BLaER1 treated with 17β-estradiol and CSF1 and Interleukin-3, amounts not matched to agents 10 nM and 100 nM (cell line): ENCODE results near the gene KLHDC4.

ENCODE experiments used
- H3K27ac ChIP-seq, 11 experiments: shearing (Covaris generic); formaldehyde crosslinking; 2 replicates each; pipeline ENCODE4 v1.8.1; 2022
- H3K27me3 ChIP-seq, 11 experiments: shearing (Covaris generic); formaldehyde crosslinking; 2 replicates each; pipeline ENCODE4 v1.8.1; 2022
- H3K36me3 ChIP-seq, 11 experiments: shearing (Covaris generic); formaldehyde crosslinking; 2 replicates each; pipeline ENCODE4 v1.8.1; 2022
- H3K4me1 ChIP-seq, 10 experiments: shearing (Covaris generic); formaldehyde crosslinking; 2 replicates each; pipeline ENCODE4 v1.8.1; 2022
- H3K4me2 ChIP-seq, 11 experiments: shearing (Covaris generic); formaldehyde crosslinking; 2 replicates each; pipeline ENCODE4 v1.8.1; 2022
- H3K4me3 ChIP-seq, 10 experiments: shearing (Covaris generic); formaldehyde crosslinking; 2 replicates each; pipeline ENCODE4 v1.8.1; 2022
- H3K9ac ChIP-seq, 11 experiments: shearing (Covaris generic); formaldehyde crosslinking; 2 replicates each; pipeline ENCODE4 v1.8.1; 2022
- H3K9me3 ChIP-seq, 11 experiments: shearing (Covaris generic); formaldehyde crosslinking; replicated peaks in 1 of 11; 2 replicates each; pipeline ENCODE4 v1.8.1; 2022
- H4K20me1 ChIP-seq, 11 experiments: shearing (Covaris generic); formaldehyde crosslinking; 2 replicates each; pipeline ENCODE4 v1.8.1; 2022
- Cebpa-rat ChIP-seq, 11 experiments: shearing (Covaris generic); IDR thresholded peaks; 2 replicates each; pipeline ENCODE4 v1.8.1; 2022

The KLHDC4 gene

DNA sequence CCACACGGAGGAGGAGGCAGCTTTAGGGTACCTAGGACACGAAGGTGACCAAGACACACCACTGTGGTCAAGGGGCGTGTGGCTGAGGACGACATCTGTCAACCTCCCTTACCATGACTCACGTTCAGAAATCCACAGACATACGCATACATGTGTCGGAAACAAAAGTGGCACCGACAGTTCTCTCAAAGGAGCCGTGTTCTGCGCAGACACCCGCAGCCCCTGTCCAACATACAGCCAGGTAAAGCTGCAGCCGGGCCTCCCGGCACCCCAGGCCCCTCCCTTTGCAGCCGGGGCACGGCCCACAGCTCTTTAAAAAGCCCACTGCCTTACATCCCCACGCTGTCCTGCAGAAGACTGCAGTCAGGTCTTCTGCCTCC lies 40.5 kb upstream of the KLHDC4 start:
- Histone ChIP-seq H3K36me3 (no peaks in the 10 kb centered on the region), H3K27me3 (peaks cover 0 to 28% (median 0%) of the 10 kb centered on the region in 11 experiments; a peak in 4 of 22 replicates), H3K27ac (peak overlapping the region; percentile 34 to 97 (median 88); a peak in 21 of 22 replicates), H3K9me3 (peaks cover 0 to 3% (median 0%) of the 10 kb centered on the region in 11 experiments; a peak in 2 of 22 replicates), H4K20me1 (no peaks in the 10 kb centered on the region), H3K4me3 (peak overlapping the region; percentile 33 to 66 (median 54)), H3K4me1 (peaks cover 67 to 100% (median 100%) of the 10 kb centered on the region in 10 experiments), H3K9ac (peak overlapping the region; percentile 58 to 89 (median 77); a peak in 21 of 22 replicates), H3K4me2 (peak overlapping the region; percentile 78 to 98 (median 93))
- TF ChIP-seq Cebpa-rat (IDR thresholded peaks at IDR 0.05) = no peak

DNA sequence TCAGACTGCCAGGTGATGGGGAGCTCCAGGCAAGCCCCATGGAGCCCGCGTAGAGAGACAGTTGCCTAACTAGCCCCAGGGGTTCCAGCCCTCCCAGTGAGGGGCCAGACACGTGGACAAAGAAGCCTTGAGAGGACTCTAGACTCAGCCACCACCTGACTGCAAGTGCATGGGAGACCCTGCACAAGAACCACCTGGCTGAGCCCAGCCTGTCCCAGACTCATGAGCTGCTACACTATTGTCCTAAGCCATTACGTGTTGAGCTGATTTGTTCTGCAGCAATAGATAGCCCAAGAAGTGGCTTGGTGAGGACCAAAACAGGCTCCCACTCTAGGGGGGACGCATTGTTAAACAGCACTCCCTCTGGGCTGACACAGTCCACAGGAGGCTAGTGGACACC lies 37.6 kb upstream of the KLHDC4 start:
- Histone ChIP-seq H3K9me3 (peaks cover 0 to 3% (median 0%) of the 10 kb centered on the region in 11 experiments; a peak in 2 of 22 replicates), H3K4me3 (no peak overlapping the region; a peak in 1 of 20 replicates), H3K36me3 (no peaks in the 10 kb centered on the region), H3K27ac (peak overlapping the region in 8 of 11 experiments; percentile 55 to 97 (median 92); a peak in 15 of 22 replicates), H3K4me1 (peaks cover 45 to 91% (median 86%) of the 10 kb centered on the region in 10 experiments), H4K20me1 (no peaks in the 10 kb centered on the region), H3K9ac (peak overlapping the region in 6 of 11 experiments; percentile 59 to 89 (median 84); a peak in 12 of 22 replicates), H3K27me3 (peaks cover 0 to 31% (median 0%) of the 10 kb centered on the region in 11 experiments; a peak in 4 of 22 replicates), H3K4me2 (peak overlapping the region in 10 of 11 experiments; percentile 56 to 98 (median 91); a peak in 19 of 22 replicates)
- no peak for TF ChIP-seq Cebpa-rat (IDR thresholded peaks at IDR 0.05)

DNA sequence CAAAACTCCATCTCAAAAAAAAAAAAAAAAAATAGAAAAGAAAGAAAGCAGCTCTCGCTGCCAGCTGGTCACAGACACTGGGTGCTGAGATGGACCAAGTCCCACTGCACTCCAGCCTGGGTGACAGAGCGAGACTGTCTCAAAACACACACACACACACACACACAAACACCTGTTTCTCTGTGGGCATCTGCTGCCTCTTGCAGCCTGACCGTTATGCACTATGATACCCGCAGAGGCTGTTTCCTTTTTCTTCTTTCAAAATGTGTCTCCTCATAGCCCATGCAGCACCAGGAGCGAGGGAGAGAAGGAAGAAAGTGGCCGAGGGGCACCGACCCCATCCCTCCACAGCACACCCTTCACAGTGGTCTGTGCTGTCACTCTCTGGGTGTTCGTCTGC lies 36.9 kb upstream of the KLHDC4 start:
- Histone ChIP-seq H3K9me3 (peaks cover 0 to 3% (median 0%) of the 10 kb centered on the region in 11 experiments; a peak in 2 of 22 replicates), H3K27me3 (peaks cover 0 to 31% (median 0%) of the 10 kb centered on the region in 11 experiments; a peak in 4 of 22 replicates), H3K4me2 (peak overlapping the region; percentile 55 to 98 (median 91)), H3K4me1 (peaks cover 40 to 87% (median 80%) of the 10 kb centered on the region in 10 experiments), H3K4me3 (peak overlapping the region in 2 of 10 experiments; percentile 11 to 35; a peak in 2 of 20 replicates), H3K36me3 (no peaks in the 10 kb centered on the region), H3K9ac (peak overlapping the region in 8 of 11 experiments; percentile 44 to 89 (median 72); a peak in 16 of 22 replicates), H3K27ac (peak overlapping the region in 8 of 11 experiments; percentile 55 to 97 (median 92); a peak in 17 of 22 replicates), H4K20me1 (no peaks in the 10 kb centered on the region)
- no peak for TF ChIP-seq Cebpa-rat (IDR thresholded peaks at IDR 0.05)

DNA sequence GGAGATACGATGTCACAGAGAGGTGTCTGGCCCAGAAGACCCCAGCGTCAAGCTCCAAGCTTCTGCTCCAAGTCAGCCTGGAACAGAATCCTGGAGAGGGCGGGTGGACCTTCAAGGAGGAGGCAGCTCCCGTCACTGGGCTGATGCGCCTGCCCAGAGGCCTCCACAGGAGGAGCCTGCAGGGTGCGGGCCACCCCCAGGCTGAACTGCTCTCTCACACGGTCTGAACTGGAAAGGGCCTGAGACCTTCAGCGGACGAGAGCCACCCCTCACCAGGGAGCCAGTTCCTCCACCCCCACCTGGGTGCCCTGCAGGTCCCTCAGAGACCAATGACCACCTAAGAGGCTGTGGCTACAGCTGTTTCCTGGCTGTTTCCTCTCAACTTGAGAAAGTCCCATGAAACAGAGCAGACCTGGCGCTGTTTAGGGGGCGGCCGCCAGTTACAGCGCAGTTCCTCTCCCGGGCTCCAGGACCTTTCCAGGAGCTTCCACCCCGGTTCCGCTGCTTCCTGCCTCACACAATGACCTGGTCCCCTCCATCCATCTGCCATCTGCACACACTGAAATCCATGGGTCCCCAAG lies 36.0 kb upstream of the KLHDC4 start:
- Histone ChIP-seq H3K9me3 (peaks cover 0 to 3% (median 0%) of the 10 kb centered on the region in 11 experiments; a peak in 2 of 22 replicates), H3K4me2 (peak overlapping the region; percentile 55 to 98 (median 91)), H3K4me1 (peaks cover 32 to 86% (median 75%) of the 10 kb centered on the region in 10 experiments), H4K20me1 (no peaks in the 10 kb centered on the region), H3K4me3 (peak overlapping the region in 4 of 10 experiments; percentile 3 to 35 (median 20); a peak in 5 of 20 replicates), H3K27ac (peak overlapping the region in 8 of 11 experiments; percentile 55 to 97 (median 92); a peak in 17 of 22 replicates), H3K9ac (peak overlapping the region in 10 of 11 experiments; percentile 13 to 89 (median 60); a peak in 16 of 22 replicates), H3K36me3 (no peaks in the 10 kb centered on the region), H3K27me3 (peaks cover 0 to 31% (median 0%) of the 10 kb centered on the region in 11 experiments; a peak in 4 of 22 replicates)
- no peak for TF ChIP-seq Cebpa-rat (IDR thresholded peaks at IDR 0.05)

DNA sequence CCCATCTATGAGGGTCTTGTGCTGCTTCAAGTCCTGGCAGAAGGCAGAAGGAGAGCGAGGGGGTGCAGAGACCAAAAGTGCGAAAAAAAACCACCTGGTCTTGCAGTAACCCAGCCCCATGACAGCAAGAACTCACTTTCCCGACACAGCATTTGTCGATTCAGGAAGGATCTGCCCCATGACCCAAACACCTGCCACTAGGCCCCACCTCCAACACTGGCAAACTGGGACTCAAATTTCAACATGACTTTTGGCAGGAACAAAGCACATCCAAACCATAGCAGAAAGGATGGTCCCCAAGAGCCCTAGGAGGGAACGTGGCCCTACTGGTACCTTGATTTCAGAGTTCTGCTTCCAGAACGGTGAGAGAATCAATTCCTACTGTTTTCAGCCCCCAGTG lies 34.7 kb upstream of the KLHDC4 start:
- peak overlapping the region in 4 of 11 experiments; percentile 91 to 97 (median 96); a peak in 7 of 22 replicates for H3K27ac ChIP-seq
- peaks cover 0 to 3% (median 0%) of the 10 kb centered on the region in 11 experiments; a peak in 2 of 22 replicates for H3K9me3 ChIP-seq
- H3K36me3 ChIP-seq = no peaks in the 10 kb centered on the region
- H3K27me3 ChIP-seq = peaks cover 0 to 31% (median 0%) of the 10 kb centered on the region in 11 experiments; a peak in 4 of 22 replicates
- no peak for TF ChIP-seq Cebpa-rat (IDR thresholded peaks at IDR 0.05)
- H3K4me1 ChIP-seq = peaks cover 20 to 86% (median 68%) of the 10 kb centered on the region in 10 experiments
- peak overlapping the region in 9 of 11 experiments; percentile 12 to 98 (median 91); a peak in 16 of 22 replicates for H3K4me2 ChIP-seq
- H4K20me1 ChIP-seq = no peaks in the 10 kb centered on the region
- H3K9ac ChIP-seq = no peak overlapping the region
- H3K4me3 ChIP-seq = no peak overlapping the region

DNA sequence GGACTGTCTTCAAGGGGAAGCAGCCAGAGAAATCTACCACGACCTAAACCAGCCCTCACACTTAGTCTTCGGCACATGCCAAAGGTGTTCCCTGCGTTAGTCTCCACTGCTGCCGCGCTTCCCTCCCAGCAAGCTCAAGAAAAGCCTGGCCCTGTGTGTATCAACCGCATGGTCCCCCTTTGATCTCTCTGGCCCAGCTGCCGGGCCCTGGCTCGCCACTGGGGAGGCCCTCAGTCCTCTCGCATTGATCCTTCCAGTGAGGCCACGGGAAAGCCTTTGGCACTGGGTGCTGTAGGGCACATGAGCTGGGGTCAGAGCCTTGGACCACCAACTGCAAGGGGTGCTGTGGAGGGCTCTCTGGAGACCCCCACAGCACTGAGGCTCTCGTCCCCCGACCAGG lies 29.6 kb upstream of the KLHDC4 start:
- H4K20me1 ChIP-seq = no peaks in the 10 kb centered on the region
- H3K4me3 ChIP-seq = no peak overlapping the region
- peak overlapping the region in 5 of 11 experiments; percentile 33 to 74 (median 58); a peak in 8 of 22 replicates for H3K9ac ChIP-seq
- H3K36me3 ChIP-seq = no peaks in the 10 kb centered on the region
- no peaks in the 10 kb centered on the region for H3K9me3 ChIP-seq
- peak overlapping the region in 9 of 11 experiments; percentile 60 to 98 (median 87); a peak in 18 of 22 replicates for H3K4me2 ChIP-seq
- peak overlapping the region in 6 of 11 experiments; percentile 51 to 87 (median 74); a peak in 11 of 22 replicates for H3K27ac ChIP-seq
- no peak for TF ChIP-seq Cebpa-rat (IDR thresholded peaks at IDR 0.05)
- H3K27me3 ChIP-seq = peaks cover 0 to 20% (median 0%) of the 10 kb centered on the region in 11 experiments; a peak in 4 of 22 replicates
- peaks cover 19 to 84% (median 67%) of the 10 kb centered on the region in 10 experiments for H3K4me1 ChIP-seq

DNA sequence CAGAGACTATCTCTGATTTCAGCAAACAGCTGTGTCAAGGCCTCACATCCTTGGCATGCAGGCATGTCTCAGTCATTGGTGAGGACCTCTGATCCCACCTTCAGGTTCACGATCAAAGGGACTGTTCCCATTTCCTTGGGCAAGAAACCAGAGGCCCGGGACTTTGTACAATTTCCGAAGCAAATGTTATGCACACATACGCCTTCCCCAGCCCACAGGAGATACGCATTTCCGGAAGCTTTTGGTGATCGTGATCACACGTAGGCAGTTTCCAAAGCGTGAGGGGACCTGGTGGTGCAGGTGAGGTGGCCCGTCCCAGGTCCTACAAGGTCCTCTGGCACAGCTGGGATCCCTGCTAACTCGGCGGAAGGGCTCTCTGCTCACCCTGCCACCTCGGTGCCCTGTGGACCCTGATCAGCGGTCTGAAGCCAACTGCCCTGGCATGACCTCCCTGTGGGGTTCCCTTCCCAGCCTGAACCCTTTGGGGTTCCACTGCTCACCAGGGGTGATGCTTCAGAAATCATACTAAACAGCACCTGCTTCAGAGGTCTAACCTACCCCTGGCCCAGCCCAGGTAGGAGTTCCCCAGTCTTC lies 28.8 kb upstream of the KLHDC4 start:
- no peaks in the 10 kb centered on the region for H4K20me1 ChIP-seq
- H3K4me3 ChIP-seq = peak overlapping the region in 1 of 10 experiments; percentile 15; a peak in 2 of 20 replicates
- peak overlapping the region in 6 of 11 experiments; percentile 18 to 74 (median 58); a peak in 10 of 22 replicates for H3K9ac ChIP-seq
- TF ChIP-seq Cebpa-rat (IDR thresholded peaks at IDR 0.05) = no peak
- H3K4me1 ChIP-seq = peaks cover 19 to 84% (median 66%) of the 10 kb centered on the region in 10 experiments
- peaks cover 0 to 20% (median 0%) of the 10 kb centered on the region in 11 experiments; a peak in 4 of 22 replicates for H3K27me3 ChIP-seq
- no peaks in the 10 kb centered on the region for H3K36me3 ChIP-seq
- H3K27ac ChIP-seq = peak overlapping the region in 6 of 11 experiments; percentile 51 to 87 (median 74); a peak in 12 of 22 replicates
- H3K4me2 ChIP-seq = peak overlapping the region; percentile 60 to 98 (median 81)
- no peaks in the 10 kb centered on the region for H3K9me3 ChIP-seq

DNA sequence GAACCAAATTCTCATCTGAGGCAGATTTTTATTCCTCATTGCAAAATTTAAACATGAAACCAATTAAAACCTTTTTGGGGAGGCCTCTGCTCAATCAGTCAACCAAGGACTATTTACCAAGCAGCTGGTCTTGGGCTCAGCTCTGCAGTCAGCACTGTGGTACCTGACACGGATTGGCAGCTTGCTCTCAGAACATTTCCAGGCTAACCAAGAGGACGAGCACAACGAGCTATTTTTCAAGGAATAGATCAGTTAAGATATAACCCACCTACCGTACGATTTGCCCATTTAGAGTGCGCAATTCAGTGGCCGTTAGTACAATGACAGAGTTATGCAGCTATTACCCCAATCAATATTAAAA lies 26.4 kb upstream of the KLHDC4 start:
- Histone ChIP-seq H3K9ac (peak overlapping the region in 1 of 11 experiments; percentile 22; a peak in 1 of 22 replicates), H3K4me3 (no peak overlapping the region), H3K4me2 (peak overlapping the region in 8 of 11 experiments; percentile 77 to 98 (median 87); a peak in 14 of 22 replicates), H3K27me3 (peaks cover 0 to 20% (median 0%) of the 10 kb centered on the region in 11 experiments; a peak in 4 of 22 replicates), H4K20me1 (no peaks in the 10 kb centered on the region), H3K4me1 (peaks cover 19 to 75% (median 65%) of the 10 kb centered on the region in 10 experiments), H3K9me3 (no peaks in the 10 kb centered on the region), H3K27ac (peak overlapping the region in 3 of 11 experiments; percentile 34 to 87 (median 78); a peak in 5 of 22 replicates), H3K36me3 (no peaks in the 10 kb centered on the region)
- TF ChIP-seq Cebpa-rat (IDR thresholded peaks at IDR 0.05) = no peak
